Stomach (tissue), 9 donors: Measurements from ENCODE around the gene DCLRE1A. TPM values are rescaled to one million over a fixed set of nuclear protein-coding genes. Genes with fewer than 3 reads are reported as not detected.

Experiments
- DNase-seq, 2 donors: peaks; one replicate each; pipeline versions ENCODE4 v3.0.0 to v3.0.0-alpha.2; 2013 to 2019
- H3K27ac ChIP-seq, 5 donors: fragments of 200-600 bp in 4 of 5; sonication (generic) in 4 of 5; one replicate each; pipeline ENCODE4 v1.5.1; 2013 to 2019; ENCODE audit warnings: mild to moderate bottlenecking in 1 of 5, moderate library complexity in 1 of 5
- H3K27me3 ChIP-seq, 3 donors: fragments of 200-600 bp; sonication (generic); one replicate each; pipeline ENCODE4 v1.5.1; 2017 to 2019; ENCODE audit warnings: mixed run types in 1 of 3
- H3K36me3 ChIP-seq, 4 donors: fragments of 200-600 bp; sonication (generic); 1 replicate in 3 of 4; 2 replicates in 1 of 4; pipeline ENCODE4 v1.5.1; 2016 to 2019
- H3K4me1 ChIP-seq, 4 donors: fragments of 200-600 bp; sonication (generic); one replicate each; pipeline ENCODE4 v1.5.1; 2016 to 2019
- H3K4me3 ChIP-seq, 4 donors: fragments of 200-600 bp; sonication (generic) in 3 of 4; one replicate each; pipeline ENCODE4 v1.5.1; 2016 to 2019; ENCODE audit warnings: mild to moderate bottlenecking in 1 of 4
- H3K9me3 ChIP-seq, 4 donors: fragments of 200-600 bp; sonication (generic); one replicate each; pipeline ENCODE4 v1.5.1; 2016 to 2019
- CTCF ChIP-seq, 7 experiments: fragments of 450-650 bp in 4 of 7; fragments of 200-600 bp in 3 of 7; sonication (generic) in 3 of 7; IDR thresholded peaks; one replicate each; pipeline ENCODE4 v1.5.1; 2016 to 2019; ENCODE audit warnings: antibody characterized with exemption in 7 of 7, control low read depth in 2 of 7, mild to moderate bottlenecking in 1 of 7
- EP300 ChIP-seq: sonication (generic); formaldehyde crosslinking; IDR thresholded peaks from one replicate; pipeline ENCODE4 v1.6.1; 2017; ENCODE audit warnings: antibody characterized with exemption
- POLR2A ChIP-seq, 4 donors: fragments of 450-650 bp; IDR thresholded peaks; one replicate each; pipeline ENCODE4 v1.6.1; 2016; ENCODE audit warnings: antibody characterized with exemption in 4 of 4, control low read depth in 2 of 4, mild to moderate bottlenecking in 1 of 4, moderate library complexity in 1 of 4
- POLR2AphosphoS5 ChIP-seq, 3 donors: sonication (generic); formaldehyde crosslinking; IDR thresholded peaks; one replicate each; pipeline ENCODE4 v1.6.1; 2016; ENCODE audit warnings: antibody characterized with exemption in 3 of 3
- WGBS, 5 donors: extraction: QIAGEN DNeasy Blood & Tissue Kit in 3 of 5; methylation state at CpG; one replicate each; pipeline versions ENCODE4 v1.1.5 to v1.1.7; 2013 to 2018; 5-methylcytosine and 5-hydroxymethylcytosine counted together
- intact Hi-C: fragments of 100-400 bp; cut with DNase I; formaldehyde crosslinking; loops from one replicate; pipeline ENCODE4 v1.15.1; 2023; ENCODE audit warnings: low total_unique reads
- polyA plus RNA-seq, 3 donors: library from polyadenylated mRNA; stranded (reverse); fragments of 200-250 nt; gene quantifications; one replicate each; pipeline ENCODE4 v1.2.3, GENCODE V29; 2013
- small RNA-seq, 4 donors: library from RNA; depleted of rRNA; stranded (forward); fragments of <200 nt; gene quantifications; one replicate each; pipeline ENCODE3, GENCODE V24; 2016
- total RNA-seq, 5 donors: library from RNA; depleted of rRNA; stranded (reverse); fragments of >200 nt; gene quantifications; one replicate each; pipeline versions ENCODE4 v1.1.0 to v1.2.3, GENCODE V29; 2014 to 2016
- donor health status: healthy with polysubstance abuse.
- donor health status: Bipolar disorder and iron deficiency.
- donor health status: healthy.

The DCLRE1A gene
- total and polyA plus RNA-seq, 8 donors: 2.0 to 11.7 (median 3.6) TPM

GRCh38 chr10:113801569-113801968, 52.3 kb downstream of the DCLRE1A start:
- no peak overlapping the region for H3K4me3 ChIP-seq

DNA sequence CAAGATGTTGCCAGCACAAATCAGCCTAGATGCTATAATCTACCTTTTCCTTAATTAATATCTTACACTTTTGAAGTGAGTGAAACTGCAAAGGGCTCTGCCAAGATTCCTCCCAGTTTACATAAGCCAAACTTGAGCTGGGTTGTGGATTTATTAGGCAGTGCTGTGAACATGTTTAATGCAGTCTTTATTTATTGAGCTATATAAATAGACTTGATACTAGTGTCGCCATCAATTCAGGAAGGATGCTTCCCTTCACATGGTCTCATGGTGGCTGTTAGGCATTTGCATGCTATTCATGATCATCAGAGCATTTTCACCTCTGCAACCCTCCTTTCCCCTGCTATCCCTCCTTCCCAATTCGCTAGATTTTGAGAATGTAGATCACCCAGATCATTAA, 62.2 kb downstream of the DCLRE1A start:
- peaks cover 0 to 22% (median 4%) of the 10 kb centered on the region in 4 donors for H3K4me1 ChIP-seq

More at GRCh38 chr10:113801569-113801968, 52.3 kb downstream of the DCLRE1A start:
- intact Hi-C loops: loop anchor here (5.0 kb wide), 1 partner anchor 301 kb away; no protein-coding TSS in a partner anchor
- Histone ChIP-seq H3K4me1 (peaks cover 0 to 25% (median 12%) of the 10 kb centered on the region in 4 donors), H3K27me3 (no peaks in the 10 kb centered on the region), H3K36me3 (no peaks in the 10 kb centered on the region), H3K9me3 (no peaks in the 10 kb centered on the region), H3K27ac (no peak overlapping the region)
- 60 to 83% (median 80%) methylated on average over 6 of the region's 6 CpGs for WGBS, 5 donors
- TF ChIP-seq CTCF (IDR thresholded peaks at IDR 0.05) (no peak), POLR2A (IDR thresholded peaks at IDR 0.05) (no peak), EP300 (no peak), POLR2AphosphoS5 (IDR thresholded peaks at IDR 0.05) (no peak)
- peak in 1 of 2 donors; percentile 39 for DNase-seq

GRCh38 chr10:113788604-113789083, 65.2 kb downstream of the DCLRE1A start:
- H3K27ac ChIP-seq: peak overlapping the region in 2 of 5 donors; percentile 39 to 61
- no peak overlapping the region for H3K4me3 ChIP-seq
- H3K9me3 ChIP-seq: no peaks in the 10 kb centered on the region
- TF ChIP-seq POLR2AphosphoS5 (IDR thresholded peaks at IDR 0.05) (peak in 2 of 3 donors; percentile 23 to 52), POLR2A (IDR thresholded peaks at IDR 0.05) (no peak)
- peaks cover 0 to 22% (median 4%) of the 10 kb centered on the region in 4 donors for H3K4me1 ChIP-seq
- DNase-seq: peak in 1 of 2 donors; percentile 51
- no peaks in the 10 kb centered on the region for H3K27me3 ChIP-seq
- WGBS, 5 donors: 38 to 55% (median 45%) methylated on average over 9 of the region's 9 CpGs
- no peaks in the 10 kb centered on the region for H3K36me3 ChIP-seq
- intact Hi-C loops: no loop called here

More for the DNA sequence above, 62.2 kb downstream of the DCLRE1A start:
- intact Hi-C loops: no loop called here
- Histone ChIP-seq H3K4me3 (no peak overlapping the region), H3K27me3 (no peaks in the 10 kb centered on the region), H3K27ac (no peak overlapping the region), H3K9me3 (no peaks in the 10 kb centered on the region), H3K36me3 (no peaks in the 10 kb centered on the region)
- peak in 1 of 2 donors; percentile 16 for DNase-seq
- TF ChIP-seq EP300: no peak
- TF ChIP-seq POLR2AphosphoS5 (IDR thresholded peaks at IDR 0.05): no peak
- no peak for TF ChIP-seq CTCF (IDR thresholded peaks at IDR 0.05)
- TF ChIP-seq POLR2A (IDR thresholded peaks at IDR 0.05): no peak
- WGBS, 5 donors: 44 to 74% (median 62%) methylated on average over 2 of the region's 2 CpGs

Small RNAs within 50 kb of the gene (small RNA-seq; reads per million reads assigned to genes)
- 0 reads per million in 4 donors for gene RF00560

Other genes starting within 250 kb of the DCLRE1A start
- gene NRAP, start 190.0 kb downstream of the DCLRE1A start, total RNA-seq: under 1 TPM in 1 of 5 donors, not detected in 4; 0.18 TPM
- under 1 TPM; 0.03 to 0.92 (median 0.19) TPM for gene NRAP, start 190.0 kb downstream of the DCLRE1A start, polyA plus RNA-seq
- gene CASP7, start 174.2 kb downstream of the DCLRE1A start, total RNA-seq: 10 to 100 TPM; 15.1 to 62.6 (median 20.4) TPM
- 10 to 100 TPM; 20.2 to 77.9 (median 31.7) TPM for gene CASP7, start 174.2 kb downstream of the DCLRE1A start, polyA plus RNA-seq
- 1 to 10 TPM in 4 of 5 donors, not detected in 1; 1.3 to 2.9 (median 1.7) TPM for gene PLEKHS1, start 102.4 kb downstream of the DCLRE1A start, total RNA-seq
- gene PLEKHS1, start 102.4 kb downstream of the DCLRE1A start, polyA plus RNA-seq: 1 to 10 TPM in 2 of 3 donors, under 1 TPM in 1; 0.46 to 1.7 (median 1.1) TPM
- gene NHLRC2, start 579 bp upstream of the DCLRE1A start, total RNA-seq: 100 to 1,000 TPM in 1 of 5 donors, 10 to 100 TPM in 4; 12.3 to 112 (median 25.4) TPM
- gene NHLRC2, start 579 bp upstream of the DCLRE1A start, polyA plus RNA-seq: 1 to 10 TPM; 2.8 to 5.1 (median 3.2) TPM
- gene ADRB1, start 189.8 kb upstream of the DCLRE1A start, total RNA-seq: 1 to 10 TPM in 1 of 5 donors, under 1 TPM in 2, not detected in 2; 0.58 to 1.7 (median 0.87) TPM
- gene ADRB1, start 189.8 kb upstream of the DCLRE1A start, polyA plus RNA-seq: under 1 TPM; 0.43 to 0.76 (median 0.50) TPM